DMS 273 (cell line): ENCODE results near the gene LRFN2.

Experiments
- DNase-seq: peaks from one replicate; lab custom pipeline; 2025; ENCODE audit not compliant: unreplicated experiment; lab: John Stamatoyannopoulos, UW

LRFN2 gene

GRCh38 chr6:40438246-40438887 lies 148.8 kb downstream of the LRFN2 start:
- DNase-seq, result peak; percentile 21

- no peak for DNase-seq
These were observed 149.5 kb downstream of the LRFN2 start for GRCh38 chr6:40437631-40438030.

- no peak for DNase-seq
These were observed 150.2 kb downstream of the LRFN2 start for GRCh38 chr6:40436685-40437604.

GRCh38 chr6:40432982-40433381 lies 154.2 kb downstream of the LRFN2 start:
- no peak for DNase-seq

- no peak for DNase-seq
These were observed 155.5 kb downstream of the LRFN2 start for GRCh38 chr6:40431706-40432105.

GRCh38 chr6:40427196-40427595 lies 160.0 kb downstream of the LRFN2 start:
- no peak for DNase-seq

- DNase-seq, result peak; percentile 7
These were observed 160.7 kb downstream of the LRFN2 start for GRCh38 chr6:40426346-40427066.

GRCh38 chr6:40425192-40425919 lies 161.8 kb downstream of the LRFN2 start:
- DNase-seq, result peak; percentile 30

- DNase-seq, result no peak
These were observed 165.1 kb downstream of the LRFN2 start for GRCh38 chr6:40422046-40422445.

- no peak for DNase-seq
These were observed 167.0 kb downstream of the LRFN2 start for GRCh38 chr6:40419946-40420728.

GRCh38 chr6:40419377-40419776 lies 167.8 kb downstream of the LRFN2 start:
- DNase-seq, result no peak

- no peak for DNase-seq
These were observed 170.1 kb downstream of the LRFN2 start for GRCh38 chr6:40417031-40417430.

GRCh38 chr6:40414617-40415016 lies 172.5 kb downstream of the LRFN2 start:
- no peak for DNase-seq

GRCh38 chr6:40413239-40413638 lies 173.9 kb downstream of the LRFN2 start:
- DNase-seq, result no peak

GRCh38 chr6:40411881-40412280 lies 175.3 kb downstream of the LRFN2 start:
- DNase-seq, result no peak

GRCh38 chr6:40410821-40411220 lies 176.3 kb downstream of the LRFN2 start:
- DNase-seq, result peak; percentile 50

GRCh38 chr6:40409716-40410397 lies 177.3 kb downstream of the LRFN2 start:
- DNase-seq, result peak; percentile 47

- DNase-seq, result no peak
These were observed 178.2 kb downstream of the LRFN2 start for GRCh38 chr6:40408786-40409542.

GRCh38 chr6:40407239-40407638 lies 179.9 kb downstream of the LRFN2 start:
- DNase-seq, result no peak
